ENCODE measurements around the gene THAP6. TPM values are rescaled to one million over a fixed set of nuclear protein-coding genes. Genes with fewer than 3 reads are reported as not detected.

Gene THAP6
- total and polyA plus RNA-seq, 2 of the 8 experiments (the other 6 are each of a cell fraction or from before 2014, with no cell fraction given): 3.3 to 9.7 TPM

DNA sequence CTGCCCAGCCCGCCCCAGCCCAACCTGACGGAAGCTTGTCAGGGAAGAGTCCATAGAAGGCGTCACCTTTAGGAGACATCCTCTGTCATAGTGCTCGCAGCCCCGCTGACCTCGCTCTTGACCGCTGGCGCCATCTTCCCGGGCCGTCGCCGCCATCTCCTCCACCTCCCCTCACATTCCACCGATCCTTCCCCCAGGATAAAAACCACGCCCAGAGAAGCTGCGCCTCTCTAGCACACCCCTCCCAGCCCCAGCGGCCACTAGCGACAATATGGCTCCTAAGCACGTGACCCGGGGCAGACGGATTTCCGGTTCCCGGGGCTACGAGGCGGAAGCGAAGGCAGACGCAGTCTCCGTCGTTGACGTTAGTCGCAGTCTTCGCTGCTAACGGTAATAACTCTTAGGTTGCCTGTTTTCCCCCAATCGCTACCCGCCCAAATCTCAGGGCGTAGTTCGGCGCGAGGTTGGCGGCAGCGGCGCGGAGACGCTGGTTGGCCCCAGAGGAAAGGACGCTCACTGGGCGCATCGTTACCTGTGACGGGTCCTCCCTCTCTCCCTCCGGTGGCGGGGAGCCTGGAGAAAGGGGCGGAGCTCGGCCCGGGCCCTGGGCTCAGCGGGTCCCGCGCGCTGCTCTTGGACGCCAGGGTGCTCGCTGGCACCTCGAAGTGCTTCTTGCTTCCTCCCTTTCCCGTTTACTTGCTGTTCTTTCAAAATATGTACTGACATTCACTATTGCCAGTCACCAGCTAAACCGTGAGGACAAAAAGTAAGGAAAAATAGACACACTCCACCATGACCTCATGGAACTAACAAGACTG, at the start of gene THAP6, which contains the start of gene RCHY1 (continued):
- no peak for TF ChIP-seq EGR1 (IDR thresholded peaks at IDR 0.05; ENCODE audit: borderline replicate concordance, low read depth, low read length)
- TF ChIP-seq, protein P1, sequence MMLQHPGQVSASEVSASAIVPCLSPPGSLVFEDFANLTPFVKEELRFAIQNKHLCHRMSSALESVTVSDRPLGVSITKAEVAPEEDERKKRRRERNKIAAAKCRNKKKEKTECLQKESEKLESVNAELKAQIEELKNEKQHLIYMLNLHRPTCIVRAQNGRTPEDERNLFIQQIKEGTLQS (IDR thresholded peaks at IDR 0.05; ENCODE audit: insufficient read depth, low read depth, low read length): 0 out of 2 replicates have a peak, but pooled peaks have one; percentile 53
- TF ChIP-seq CBX8 (IDR thresholded peaks at IDR 0.05; ENCODE audit: borderline replicate concordance, low read depth, low read length): no peak
- no peak for TF ChIP-seq RFX5 (IDR thresholded peaks at IDR 0.05; ENCODE audit: borderline replicate concordance, low read depth, low read length)
- TF ChIP-seq SP4 (IDR thresholded peaks at IDR 0.05; ENCODE audit: low read length): 0 out of 2 replicates have a peak, but pooled peaks have one; percentile 48
- TF ChIP-seq E2F6 (IDR thresholded peaks at IDR 0.05): no peak; the same call in 1 of the 2 replicates
- peak; percentile 81 to 96 for TF ChIP-seq POLR2A (IDR thresholded peaks at IDR 0.05; ENCODE audit: control extremely low read depth in 1 of 2, low read depth in 2 of 2, low read length in 2 of 2)
- 0 out of 2 replicates have a peak, but pooled peaks have one; percentile 20 for TF ChIP-seq BACH1 (IDR thresholded peaks at IDR 0.05; ENCODE audit: low read length)
- TF ChIP-seq TAF7 (optimal IDR thresholded peaks at IDR 0.05; ENCODE audit: borderline replicate concordance, low read depth, low read length): peak; percentile 69
- no peak for TF ChIP-seq NANOG (IDR thresholded peaks at IDR 0.05; ENCODE audit: insufficient read depth, low read depth, low read length, poor library complexity, severe bottlenecking)
- TF ChIP-seq BRCA1 (IDR thresholded peaks at IDR 0.05; ENCODE audit: low read depth, low read length): no peak
- TF ChIP-seq SIN3A (conservative IDR thresholded peaks at IDR 0.05 in 1 of 2, IDR thresholded peaks at IDR 0.05 in 1 of 2; ENCODE audit: low read depth in 1 of 2, low read length in 2 of 2): peak in 1 of 2 experiments; percentile 76; a peak in 2 of 4 replicates
- no peak for TF ChIP-seq SRF (IDR thresholded peaks at IDR 0.05; ENCODE audit: low read depth, low read length)
- TF ChIP-seq SP1 (IDR thresholded peaks at IDR 0.05; ENCODE audit: low read depth, low read length): no peak
- peak; percentile 95 for TF ChIP-seq POLR2AphosphoS5 (IDR thresholded peaks at IDR 0.05; ENCODE audit: low read depth, low read length)
- TF ChIP-seq CBX5 (IDR thresholded peaks at IDR 0.05; ENCODE audit: low read depth, low read length): no peak
- TF ChIP-seq SIX5 (IDR thresholded peaks at IDR 0.05; ENCODE audit: low read depth, low read length): no peak
- 0 out of 2 replicates have a peak, but pooled peaks have one; percentile 35 for TF ChIP-seq KDM5A (IDR thresholded peaks at IDR 0.05; ENCODE audit: low read length)
- no peak for TF ChIP-seq JUND (IDR thresholded peaks at IDR 0.05; ENCODE audit: low read length)
- TF ChIP-seq, protein P2, sequence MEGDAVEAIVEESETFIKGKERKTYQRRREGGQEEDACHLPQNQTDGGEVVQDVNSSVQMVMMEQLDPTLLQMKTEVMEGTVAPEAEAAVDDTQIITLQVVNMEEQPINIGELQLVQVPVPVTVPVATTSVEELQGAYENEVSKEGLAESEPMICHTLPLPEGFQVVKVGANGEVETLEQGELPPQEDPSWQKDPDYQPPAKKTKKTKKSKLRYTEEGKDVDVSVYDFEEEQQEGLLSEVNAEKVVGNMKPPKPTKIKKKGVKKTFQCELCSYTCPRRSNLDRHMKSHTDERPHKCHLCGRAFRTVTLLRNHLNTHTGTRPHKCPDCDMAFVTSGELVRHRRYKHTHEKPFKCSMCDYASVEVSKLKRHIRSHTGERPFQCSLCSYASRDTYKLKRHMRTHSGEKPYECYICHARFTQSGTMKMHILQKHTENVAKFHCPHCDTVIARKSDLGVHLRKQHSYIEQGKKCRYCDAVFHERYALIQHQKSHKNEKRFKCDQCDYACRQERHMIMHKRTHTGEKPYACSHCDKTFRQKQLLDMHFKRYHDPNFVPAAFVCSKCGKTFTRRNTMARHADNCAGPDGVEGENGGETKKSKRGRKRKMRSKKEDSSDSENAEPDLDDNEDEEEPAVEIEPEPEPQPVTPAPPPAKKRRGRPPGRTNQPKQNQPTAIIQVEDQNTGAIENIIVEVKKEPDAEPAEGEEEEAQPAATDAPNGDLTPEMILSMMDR (IDR thresholded peaks at IDR 0.05; ENCODE audit: control extremely low read depth in 1 of 3, insufficient read depth in 1 of 3, low read depth in 1 of 3, low read length in 3 of 3): no peak; a peak in 2 of 4 replicates
- TF ChIP-seq ZNF274 (IDR thresholded peaks at IDR 0.05; ENCODE audit: borderline replicate concordance, extremely low read depth, low read length): no peak
